Neural crest cell (in vitro differentiated cells): ENCODE measurements around the gene GPD1L. TPM values are rescaled to one million over a fixed set of nuclear protein-coding genes. Genes with fewer than 3 reads are reported as not detected.
"Not testable (repeated sequence)": the region's sequence is repeated elsewhere in the genome, so short reads cannot be mapped to it uniquely, and the experiment has no call there.

Experiments
- DNase-seq: peaks from one replicate; pipeline ENCODE4 v3.0.0; 2021; ENCODE audit warnings: low read depth, mixed read lengths, low spot score
- H3K27ac Mint-ChIP-seq: one replicate; pipeline ENCODE4 v1.8.0; 2021; ENCODE audit warnings: mild to moderate bottlenecking, mixed read lengths; ENCODE audit not compliant: unreplicated experiment
- H3K27me3 Mint-ChIP-seq: 2 replicates; pipeline ENCODE4 v1.8.0; 2021; ENCODE audit warnings: low read depth, mild to moderate bottlenecking, mixed read lengths
- H3K36me3 Mint-ChIP-seq: 2 replicates; pipeline ENCODE4 v1.8.0; 2021; ENCODE audit warnings: low read depth, mild to moderate bottlenecking, mixed read lengths
- H3K4me1 Mint-ChIP-seq: 2 replicates; pipeline ENCODE4 v1.8.0; 2021; ENCODE audit warnings: mixed read lengths
- H3K4me3 Mint-ChIP-seq: one replicate; pipeline ENCODE4 v1.8.0; 2021; ENCODE audit warnings: mild to moderate bottlenecking, mixed read lengths
- H3K9me3 Mint-ChIP-seq: 2 replicates; pipeline ENCODE4 v1.8.0; 2021; ENCODE audit warnings: mixed read lengths
- total RNA-seq: library from RNA; stranded (reverse); gene quantifications from 2 replicates; pipeline ENCODE4 v1.2.1, GENCODE V29; 2021
- TF ChIP-seq, protein P1 (sequence below): fragments of 200-600 bp; sonication (generic); conservative IDR thresholded peaks from 2 replicates; pipeline ENCODE4 v1.5.0; 2021; ENCODE audit warnings: antibody characterized with exemption, mild to moderate bottlenecking

Gene GPD1L
- total RNA-seq, 1 donor from 2014 or later, result 7.7 TPM

DNA sequence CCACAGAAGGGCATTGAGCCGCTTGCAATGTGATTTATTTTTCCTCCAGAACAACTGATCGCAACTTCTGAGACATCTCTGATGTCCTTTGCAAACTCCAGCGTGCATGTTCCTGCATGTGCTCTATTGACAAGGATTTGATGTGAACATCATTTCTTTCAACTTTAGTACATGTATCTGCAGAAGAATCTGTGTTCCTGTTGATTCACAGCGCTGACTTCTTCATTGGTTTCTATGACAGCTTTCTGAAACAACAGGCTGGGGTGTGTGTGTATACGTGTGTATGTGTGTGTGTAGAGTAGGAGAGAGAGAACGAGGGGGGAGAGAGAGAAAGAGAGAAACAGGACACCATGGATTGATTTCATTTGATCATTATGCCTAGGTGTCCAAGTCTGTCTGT lies 75.4 kb downstream of the GPD1L start:
- Mint-ChIP-seq H3K36me3 (no peaks in the 10 kb centered on the region), H3K27ac (no peak overlapping the region), H3K4me3 (no peak overlapping the region), H3K9me3 (peaks cover 2% of the 10 kb centered on the region), H3K4me1 (peaks cover 7% of the 10 kb centered on the region), H3K27me3 (no peaks in the 10 kb centered on the region)
- TF ChIP-seq, protein P1, sequence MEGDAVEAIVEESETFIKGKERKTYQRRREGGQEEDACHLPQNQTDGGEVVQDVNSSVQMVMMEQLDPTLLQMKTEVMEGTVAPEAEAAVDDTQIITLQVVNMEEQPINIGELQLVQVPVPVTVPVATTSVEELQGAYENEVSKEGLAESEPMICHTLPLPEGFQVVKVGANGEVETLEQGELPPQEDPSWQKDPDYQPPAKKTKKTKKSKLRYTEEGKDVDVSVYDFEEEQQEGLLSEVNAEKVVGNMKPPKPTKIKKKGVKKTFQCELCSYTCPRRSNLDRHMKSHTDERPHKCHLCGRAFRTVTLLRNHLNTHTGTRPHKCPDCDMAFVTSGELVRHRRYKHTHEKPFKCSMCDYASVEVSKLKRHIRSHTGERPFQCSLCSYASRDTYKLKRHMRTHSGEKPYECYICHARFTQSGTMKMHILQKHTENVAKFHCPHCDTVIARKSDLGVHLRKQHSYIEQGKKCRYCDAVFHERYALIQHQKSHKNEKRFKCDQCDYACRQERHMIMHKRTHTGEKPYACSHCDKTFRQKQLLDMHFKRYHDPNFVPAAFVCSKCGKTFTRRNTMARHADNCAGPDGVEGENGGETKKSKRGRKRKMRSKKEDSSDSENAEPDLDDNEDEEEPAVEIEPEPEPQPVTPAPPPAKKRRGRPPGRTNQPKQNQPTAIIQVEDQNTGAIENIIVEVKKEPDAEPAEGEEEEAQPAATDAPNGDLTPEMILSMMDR, result no peak
- no peak for DNase-seq

DNA sequence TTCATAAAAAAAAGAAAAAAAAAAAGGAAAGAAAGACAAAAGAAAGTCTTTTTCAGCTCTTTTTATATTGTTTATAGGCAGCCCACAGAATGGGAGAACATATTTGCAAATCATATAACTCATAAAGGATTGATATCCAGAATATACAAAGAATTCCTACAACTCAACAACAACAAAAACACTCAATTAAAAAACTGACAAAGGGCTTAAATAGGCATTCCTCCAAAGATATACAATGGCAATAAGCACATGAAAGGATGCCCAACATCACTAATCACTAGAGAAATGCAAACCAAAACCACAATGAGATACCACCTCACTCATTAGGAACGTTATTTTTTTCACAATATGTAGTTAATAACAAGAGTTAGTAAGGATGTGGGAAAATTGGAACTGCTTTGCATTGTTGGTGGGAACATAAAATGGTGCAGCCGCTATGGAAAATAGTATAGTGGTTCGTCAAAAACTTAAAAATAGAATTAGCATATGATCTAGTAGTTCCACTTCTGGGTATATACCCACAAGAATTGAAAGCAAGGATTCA lies 77.8 kb downstream of the GPD1L start:
- Mint-ChIP-seq H3K27ac (no peak overlapping the region), H3K9me3 (peaks cover 5% of the 10 kb centered on the region), H3K27me3 (no peaks in the 10 kb centered on the region), H3K4me3 (no peak overlapping the region), H3K4me1 (peaks cover 11% of the 10 kb centered on the region), H3K36me3 (no peaks in the 10 kb centered on the region)
- no peak for DNase-seq
- TF ChIP-seq, protein P1, result no peak

DNA sequence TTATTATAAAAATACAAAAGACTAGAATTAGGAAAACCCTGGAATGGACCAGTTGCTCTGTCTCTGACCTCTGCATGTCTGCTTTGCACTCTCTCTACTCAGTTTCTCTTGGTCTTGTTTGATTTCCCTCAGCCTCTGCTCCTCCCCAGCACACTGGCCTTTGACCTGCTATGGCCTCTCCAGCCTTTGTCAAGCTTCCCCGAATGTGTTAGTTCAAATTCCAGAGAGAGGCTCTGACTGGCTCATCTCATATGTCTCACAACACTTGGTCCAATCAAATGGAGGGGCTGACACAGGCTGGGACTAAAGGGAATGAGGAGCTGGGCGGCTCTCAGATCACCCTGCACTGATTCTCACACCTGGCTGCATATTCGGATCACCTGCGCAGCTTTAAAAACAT lies 79.7 kb downstream of the GPD1L start:
- TF ChIP-seq, protein P1, result no peak
- H3K4me3 Mint-ChIP-seq, result no peak overlapping the region
- no peaks in the 10 kb centered on the region for H3K27me3 Mint-ChIP-seq
- DNase-seq, result no peak
- H3K27ac Mint-ChIP-seq, result no peak overlapping the region
- H3K9me3 Mint-ChIP-seq, result peaks cover 6% of the 10 kb centered on the region
- H3K36me3 Mint-ChIP-seq, result no peaks in the 10 kb centered on the region
- H3K4me1 Mint-ChIP-seq, result peaks cover 11% of the 10 kb centered on the region

DNA sequence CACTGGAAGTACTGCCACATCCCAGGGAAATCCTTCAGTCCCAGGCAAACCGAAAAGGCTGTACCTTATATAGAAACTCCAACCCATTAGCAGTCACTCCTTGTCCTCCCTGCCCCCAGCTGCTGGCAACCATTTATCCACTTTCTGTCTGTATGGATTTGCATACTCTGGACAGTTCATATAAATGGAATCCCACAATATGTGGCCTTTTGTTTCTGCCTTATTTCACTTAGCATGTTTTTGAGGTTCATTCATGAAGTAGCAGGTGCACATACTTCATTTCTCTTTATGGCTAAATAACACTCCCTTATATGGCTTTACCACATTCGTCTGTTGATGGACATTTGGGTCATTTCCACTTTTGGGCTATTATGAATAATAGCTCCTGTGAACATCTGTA lies 80.5 kb downstream of the GPD1L start:
- TF ChIP-seq, protein P1, result no peak
- peaks cover 6% of the 10 kb centered on the region for H3K9me3 Mint-ChIP-seq
- H3K4me1 Mint-ChIP-seq, result peaks cover 11% of the 10 kb centered on the region
- H3K27ac Mint-ChIP-seq, result no peak overlapping the region
- no peaks in the 10 kb centered on the region for H3K36me3 Mint-ChIP-seq
- DNase-seq, result no peak
- no peaks in the 10 kb centered on the region for H3K27me3 Mint-ChIP-seq
- H3K4me3 Mint-ChIP-seq, result no peak overlapping the region

DNA sequence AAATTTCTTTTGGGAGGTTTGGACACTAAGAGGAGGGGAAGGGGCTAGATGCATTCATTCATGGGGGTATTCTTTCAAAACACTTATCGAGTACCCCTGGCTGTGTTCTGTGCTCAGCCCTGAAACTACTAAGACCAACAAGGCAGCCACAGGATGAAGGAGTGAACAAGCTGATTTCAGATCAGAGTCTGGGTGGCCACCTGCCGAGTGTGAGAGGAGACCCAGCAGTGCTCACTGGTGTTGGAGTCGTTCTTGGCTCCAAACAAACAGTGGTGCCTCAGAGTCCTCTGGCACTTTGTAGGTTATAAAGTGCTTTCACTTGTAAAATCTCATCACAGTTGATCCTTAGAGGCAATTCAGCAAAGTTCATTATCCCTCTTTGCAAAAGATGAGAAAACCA lies 83.3 kb downstream of the GPD1L start:
- Mint-ChIP-seq H3K4me3 (no peak overlapping the region), H3K27me3 (no peaks in the 10 kb centered on the region), H3K27ac (no peak overlapping the region), H3K36me3 (no peaks in the 10 kb centered on the region), H3K4me1 (peaks cover 11% of the 10 kb centered on the region), H3K9me3 (peaks cover 6% of the 10 kb centered on the region)
- TF ChIP-seq, protein P1, result no peak
- DNase-seq, result no peak

DNA sequence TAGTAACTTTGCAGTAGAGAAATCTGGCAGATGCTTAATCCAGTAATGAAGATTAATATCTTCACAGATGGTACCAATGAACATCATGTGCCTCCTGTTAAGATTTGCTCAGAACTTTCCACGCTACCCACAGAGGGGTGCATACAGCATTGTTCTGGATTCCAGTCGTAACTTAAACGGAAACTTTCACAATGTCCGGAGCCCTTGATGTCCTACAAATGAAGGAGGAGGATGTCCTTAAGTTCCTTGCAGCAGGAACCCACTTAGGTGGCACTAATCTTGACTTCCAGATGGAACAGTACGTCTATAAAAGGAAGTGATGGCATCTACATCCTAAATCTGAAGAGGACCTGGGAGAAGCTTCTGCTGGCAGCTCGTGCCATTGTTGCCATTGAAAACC lies 84.1 kb downstream of the GPD1L start:
- H3K27me3 Mint-ChIP-seq, H3K27ac Mint-ChIP-seq, DNase-seq, H3K36me3 Mint-ChIP-seq, H3K9me3 Mint-ChIP-seq, H3K4me3 Mint-ChIP-seq: not testable (repeated sequence)
- peaks cover 11% of the 10 kb centered on the region for H3K4me1 Mint-ChIP-seq
